Right lobe of liver (tissue), 4 donors: ENCODE results near the gene DCDC2.

Experiments used
- POLR2A ChIP-seq: fragments of 450-650 bp; IDR thresholded peaks from one replicate; pipeline ENCODE4 v1.6.1; 2017; ENCODE audit warnings: antibody characterized with exemption, mild to moderate bottlenecking
- TF ChIP-seq, protein P1 (sequence below), 4 donors: fragments of 200-600 bp in 3 of 4; fragments of 450-650 bp in 1 of 4; IDR thresholded peaks; one replicate each; pipeline versions ENCODE4 v1.5.1 to v1.8.0; 2016 to 2022; ENCODE audit warnings: antibody characterized with exemption in 4 of 4, mild to moderate bottlenecking in 2 of 4
- donor health status: DM: no; HTN: no; CAD: no.
- donor health status: DM: no; HTN: no; CAD: no.
- donor health status: DM: no; HTN: yes; CAD: no.

GRCh38 chr6:24242924-24243323 is 114.9 kb downstream of the DCDC2 start:
- TF ChIP-seq, protein P1, sequence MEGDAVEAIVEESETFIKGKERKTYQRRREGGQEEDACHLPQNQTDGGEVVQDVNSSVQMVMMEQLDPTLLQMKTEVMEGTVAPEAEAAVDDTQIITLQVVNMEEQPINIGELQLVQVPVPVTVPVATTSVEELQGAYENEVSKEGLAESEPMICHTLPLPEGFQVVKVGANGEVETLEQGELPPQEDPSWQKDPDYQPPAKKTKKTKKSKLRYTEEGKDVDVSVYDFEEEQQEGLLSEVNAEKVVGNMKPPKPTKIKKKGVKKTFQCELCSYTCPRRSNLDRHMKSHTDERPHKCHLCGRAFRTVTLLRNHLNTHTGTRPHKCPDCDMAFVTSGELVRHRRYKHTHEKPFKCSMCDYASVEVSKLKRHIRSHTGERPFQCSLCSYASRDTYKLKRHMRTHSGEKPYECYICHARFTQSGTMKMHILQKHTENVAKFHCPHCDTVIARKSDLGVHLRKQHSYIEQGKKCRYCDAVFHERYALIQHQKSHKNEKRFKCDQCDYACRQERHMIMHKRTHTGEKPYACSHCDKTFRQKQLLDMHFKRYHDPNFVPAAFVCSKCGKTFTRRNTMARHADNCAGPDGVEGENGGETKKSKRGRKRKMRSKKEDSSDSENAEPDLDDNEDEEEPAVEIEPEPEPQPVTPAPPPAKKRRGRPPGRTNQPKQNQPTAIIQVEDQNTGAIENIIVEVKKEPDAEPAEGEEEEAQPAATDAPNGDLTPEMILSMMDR (IDR thresholded peaks at IDR 0.05) = no peak
- no peak for TF ChIP-seq POLR2A
